GM19438 (cell line): Measurements from ENCODE around the gene RBM4B.

Experiments used
- ATAC-seq: cut with Tn5 transposase; IDR thresholded peaks from one replicate; pipeline ENCODE4 v1.9.1; 2021; ENCODE audit warnings: low read depth; ENCODE audit not compliant: unreplicated experiment

Gene RBM4B

DNA sequence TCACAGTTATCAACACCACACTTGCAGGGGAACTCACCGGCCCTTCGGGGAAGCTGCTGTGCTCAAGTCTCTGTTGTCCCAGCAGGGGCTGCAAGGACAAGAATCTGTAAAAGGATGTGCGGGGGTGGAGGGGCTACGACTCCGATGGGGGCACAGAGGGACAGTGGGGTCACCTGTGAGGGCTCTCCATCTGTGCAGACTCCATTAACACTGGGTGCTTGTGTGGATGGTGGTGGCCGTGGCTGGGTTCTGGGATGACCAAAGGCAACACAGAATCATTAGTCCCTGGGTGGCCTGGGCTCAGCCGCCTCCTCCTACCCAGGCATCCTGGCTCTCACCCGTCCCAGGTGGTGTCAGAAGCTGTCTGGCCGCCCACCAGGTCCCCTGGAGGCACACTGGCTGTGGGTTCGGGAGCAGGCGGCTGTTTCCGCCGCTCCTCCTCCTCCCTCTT lies 10.2 kb upstream of the RBM4B start:
- no peak for ATAC-seq

- no peak for ATAC-seq
These were observed 9.4 kb upstream of the RBM4B start for GRCh38 chr11:66686801-66687750.

DNA sequence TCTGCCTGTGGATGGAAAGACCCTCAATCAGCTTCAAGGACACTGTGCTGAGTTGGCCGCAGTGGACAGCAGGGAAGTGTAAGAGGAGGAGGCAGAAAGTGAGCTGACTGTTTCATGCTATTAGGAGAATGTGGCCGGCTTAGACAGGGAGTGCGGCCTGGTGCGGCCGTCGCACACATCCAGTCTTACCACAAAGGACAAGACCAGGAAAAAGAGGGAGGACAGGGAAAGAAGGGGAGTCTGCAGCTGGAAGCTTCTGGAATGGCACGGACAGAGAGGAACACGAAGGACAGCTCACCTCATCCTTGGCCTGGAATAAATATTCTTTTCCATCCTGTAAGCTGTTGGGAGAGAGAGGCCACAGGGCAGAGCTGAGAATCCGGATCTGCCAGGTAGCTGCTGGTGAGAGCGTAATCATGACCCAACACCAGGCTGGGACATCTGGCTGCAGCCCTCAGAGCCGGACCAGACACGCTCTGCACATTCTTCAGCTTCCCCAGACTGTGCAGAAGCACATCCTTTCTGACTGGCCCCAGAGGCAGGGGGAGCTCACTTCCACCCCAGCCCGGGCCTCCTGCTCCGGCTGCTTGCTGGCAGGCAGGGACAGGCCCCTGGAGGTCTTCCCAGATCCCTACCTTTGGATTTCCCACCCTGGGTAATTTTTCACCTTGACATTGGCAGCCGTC lies 8.6 kb upstream of the RBM4B start:
- no peak for ATAC-seq

DNA sequence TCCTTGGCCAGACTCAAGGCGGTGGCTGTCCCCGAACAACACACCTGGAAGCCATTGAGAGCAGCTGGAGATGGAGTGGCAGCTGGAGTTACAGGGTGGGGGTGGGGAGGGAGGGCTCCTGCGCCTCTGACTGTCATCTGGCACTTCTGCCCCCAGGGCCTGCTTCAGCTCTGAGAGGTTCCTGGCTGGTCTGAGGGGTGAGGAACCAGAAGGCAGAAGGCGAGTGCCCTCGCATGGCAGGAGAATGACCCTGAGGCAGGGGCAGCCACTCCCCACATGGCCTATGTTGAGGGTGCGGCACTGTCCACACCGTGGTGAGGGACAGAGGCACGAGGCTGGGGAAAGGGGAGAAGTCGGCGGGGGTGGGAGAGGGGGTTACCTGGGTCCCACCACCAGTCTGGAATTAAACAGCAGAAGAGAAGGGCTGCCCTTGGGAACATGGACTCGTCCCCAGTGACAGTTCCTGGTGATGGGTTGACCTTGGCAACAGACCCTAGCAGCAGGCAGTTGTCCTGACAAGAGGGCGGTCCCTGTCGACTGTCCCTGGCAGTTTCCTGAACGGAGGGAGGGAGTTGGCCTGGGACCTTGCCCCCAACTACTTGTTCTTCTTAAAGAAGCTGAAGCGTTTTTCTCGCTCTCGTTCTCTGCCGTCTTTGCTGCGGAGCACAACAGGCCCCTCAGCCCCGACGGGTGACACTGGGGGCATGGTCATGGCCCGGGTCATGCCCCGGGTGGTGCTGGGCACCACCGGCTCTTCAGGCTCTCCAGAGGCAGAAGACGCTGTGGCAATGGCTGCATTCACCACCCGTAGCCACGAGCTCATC lies 7.8 kb upstream of the RBM4B start:
- no peak for ATAC-seq

GRCh38 chr11:66684635-66685034 lies 6.9 kb upstream of the RBM4B start:
- ATAC-seq: no peak

DNA sequence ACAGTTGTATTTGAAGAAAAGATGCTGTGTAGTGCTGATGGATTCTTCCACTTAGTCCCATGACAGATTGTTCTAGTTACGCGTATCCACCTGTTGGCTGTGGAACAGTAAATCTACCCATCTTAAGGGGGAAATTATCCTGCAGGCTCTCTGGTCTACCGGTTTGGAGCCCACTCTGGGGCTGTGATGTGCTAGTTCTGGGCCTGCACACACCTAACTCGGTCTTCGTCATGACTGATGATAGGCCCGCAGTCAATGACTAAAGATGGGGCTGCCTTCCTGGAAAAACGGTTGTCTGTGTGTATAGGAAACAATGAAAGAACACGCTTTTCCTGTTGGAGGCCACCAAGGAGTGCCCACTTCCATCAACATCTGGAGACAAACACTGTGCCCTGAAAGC lies 6.2 kb upstream of the RBM4B start:
- ATAC-seq: no peak

DNA sequence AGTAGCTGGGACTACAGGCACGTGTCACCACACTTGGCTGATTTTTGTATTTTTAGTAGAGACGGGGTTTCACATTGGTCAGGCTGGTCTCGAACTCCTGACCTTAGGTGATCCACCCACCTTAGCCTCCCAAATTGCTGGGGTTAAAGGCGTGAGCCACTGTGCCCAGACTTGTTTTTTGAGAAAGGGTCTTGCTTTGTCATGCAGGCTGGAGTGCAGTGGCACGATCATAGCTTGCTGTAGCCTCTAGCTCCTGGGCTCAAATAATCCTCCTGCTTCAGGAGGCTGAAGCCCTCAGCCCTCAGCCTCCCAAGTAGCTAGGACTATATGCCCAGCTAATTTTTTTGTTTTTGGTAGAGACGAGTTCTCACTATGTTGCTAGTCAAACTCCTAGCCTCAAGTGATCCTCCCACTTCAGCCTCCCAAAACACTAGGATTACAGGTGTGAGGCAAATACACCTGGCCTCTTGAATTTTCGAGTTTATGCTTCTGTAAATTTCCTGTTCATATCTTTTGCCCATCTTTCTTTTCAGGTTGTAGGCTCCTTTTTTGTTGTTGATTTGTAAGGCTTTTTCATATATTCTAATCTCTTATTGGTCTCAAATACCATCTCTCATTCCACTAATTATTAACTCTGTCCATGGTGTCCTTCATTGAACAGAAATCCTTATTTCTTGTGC lies 3.4 kb upstream of the RBM4B start:
- ATAC-seq: no peak

GRCh38 chr11:66676931-66677598 lies 622 bp downstream of the RBM4B start:
- no peak for ATAC-seq

DNA sequence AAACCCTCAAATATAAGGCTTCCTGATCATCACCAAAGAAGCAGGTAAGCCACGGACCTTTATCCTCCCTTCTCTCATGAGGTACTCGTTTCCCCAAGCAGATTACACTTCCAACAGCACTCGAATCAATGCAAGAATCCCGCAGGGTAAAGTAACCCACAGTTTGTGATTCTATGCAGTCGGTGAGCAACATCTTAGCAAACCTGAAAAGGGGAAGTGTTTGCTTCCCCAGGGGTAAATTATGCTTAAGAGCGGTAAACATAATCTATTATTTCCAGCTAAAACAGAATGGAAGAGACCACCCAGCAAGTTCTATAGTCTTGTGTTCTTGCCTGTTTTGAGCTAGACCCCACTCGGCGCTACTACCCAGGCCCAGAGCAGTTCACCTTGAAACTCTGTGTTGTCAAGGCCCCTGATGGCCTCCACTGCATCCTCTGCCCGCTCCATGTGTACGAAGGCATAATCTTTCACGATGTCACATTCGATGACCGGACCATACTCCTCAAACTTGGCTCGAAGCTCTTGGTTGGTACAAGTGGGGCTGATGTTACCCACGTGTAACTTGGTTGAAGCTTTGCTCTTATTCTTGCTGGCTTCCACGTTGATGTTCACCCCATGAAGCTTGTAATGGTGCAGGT lies 1.3 kb downstream of the RBM4B start:
- ATAC-seq: no peak

DNA sequence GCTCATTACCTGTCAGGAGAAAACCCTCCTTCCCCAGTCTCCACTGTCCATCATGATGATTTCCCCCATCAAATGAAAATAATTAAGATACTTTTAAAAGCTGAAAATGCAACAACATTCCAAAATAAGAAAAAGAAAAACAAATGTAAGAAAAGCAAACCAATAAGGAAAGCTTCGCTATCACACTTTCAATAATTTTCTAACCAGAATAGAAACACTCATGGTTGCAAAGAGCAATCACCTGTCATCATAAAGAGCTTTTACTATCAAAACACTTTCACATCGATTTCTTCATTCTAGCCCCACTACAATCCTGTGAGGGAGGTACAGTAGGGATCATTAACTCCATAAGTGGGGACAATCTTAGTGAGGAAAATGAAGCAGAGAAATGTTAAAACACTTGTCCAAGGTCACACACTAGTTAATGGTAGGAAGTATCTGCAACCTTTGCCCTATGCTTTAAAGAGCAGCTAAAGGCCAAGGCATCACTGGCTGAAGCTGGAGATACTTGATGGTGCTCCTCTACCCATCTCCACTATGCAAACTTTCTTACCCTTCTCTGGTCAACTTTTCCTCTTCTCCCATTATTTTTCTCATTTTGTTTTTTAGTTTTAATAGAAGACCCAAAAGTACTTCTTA lies 2.6 kb downstream of the RBM4B start:
- no peak for ATAC-seq

GRCh38 chr11:66670816-66671215 lies 6.9 kb downstream of the RBM4B start:
- ATAC-seq: no peak

DNA sequence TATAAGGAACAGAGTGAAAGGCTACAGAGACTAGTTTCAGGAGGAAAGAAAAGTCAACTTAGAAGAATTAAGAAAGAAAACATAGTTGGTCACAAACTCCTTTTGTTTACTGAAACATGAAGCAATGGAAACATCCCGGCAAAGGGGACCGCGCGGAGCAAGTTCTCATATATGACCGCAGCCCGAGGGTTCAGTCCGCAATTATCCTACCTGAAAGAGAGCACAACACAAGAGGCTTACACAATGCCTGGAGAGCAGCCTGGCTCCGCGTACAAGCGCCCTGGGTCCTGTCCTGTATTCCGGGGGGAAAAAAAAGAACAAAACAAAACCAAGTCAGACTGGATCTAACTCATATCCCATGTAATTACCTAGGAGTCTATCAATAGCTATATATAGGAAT lies 12.3 kb downstream of the RBM4B start:
- ATAC-seq: no peak

DNA sequence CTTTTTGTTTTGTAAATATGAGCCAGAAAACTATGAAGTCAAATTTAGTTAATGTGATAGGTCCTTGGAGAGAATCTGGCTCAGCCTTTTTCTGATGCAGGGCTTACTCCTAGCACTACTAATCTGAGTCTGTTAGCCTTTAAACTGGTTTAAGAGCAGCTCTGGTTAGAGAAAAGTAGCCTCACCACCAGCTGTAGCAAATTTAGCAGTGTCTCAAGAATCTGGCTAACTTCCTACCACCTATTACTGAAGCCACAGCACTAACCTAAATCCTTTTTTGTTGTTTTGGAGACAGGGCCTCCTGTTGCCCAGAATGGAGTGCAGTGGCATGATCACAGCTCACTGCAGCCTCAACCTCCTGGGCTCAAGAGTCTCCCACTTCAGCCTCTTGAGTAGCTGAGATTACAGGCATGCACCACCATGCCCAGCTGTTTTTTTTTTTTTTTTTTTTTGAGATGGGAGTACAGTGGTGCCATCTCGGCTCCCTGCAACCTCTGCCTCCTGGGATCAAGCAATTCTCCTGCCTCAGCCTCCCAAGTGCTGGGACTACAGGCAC lies 13.9 kb downstream of the RBM4B start:
- ATAC-seq: no peak

- ATAC-seq: no peak
These were observed 17.9 kb downstream of the RBM4B start for GRCh38 chr11:66659763-66660162.

GRCh38 chr11:66653123-66653522 lies 24.6 kb downstream of the RBM4B start:
- ATAC-seq: no peak

GRCh38 chr11:66652651-66653050 lies 25.0 kb downstream of the RBM4B start:
- no peak for ATAC-seq

- ATAC-seq: no peak
These were observed 26.7 kb downstream of the RBM4B start for GRCh38 chr11:66651016-66651415.

- no peak for ATAC-seq
These were observed 27.8 kb downstream of the RBM4B start for GRCh38 chr11:66649903-66650302.

DNA sequence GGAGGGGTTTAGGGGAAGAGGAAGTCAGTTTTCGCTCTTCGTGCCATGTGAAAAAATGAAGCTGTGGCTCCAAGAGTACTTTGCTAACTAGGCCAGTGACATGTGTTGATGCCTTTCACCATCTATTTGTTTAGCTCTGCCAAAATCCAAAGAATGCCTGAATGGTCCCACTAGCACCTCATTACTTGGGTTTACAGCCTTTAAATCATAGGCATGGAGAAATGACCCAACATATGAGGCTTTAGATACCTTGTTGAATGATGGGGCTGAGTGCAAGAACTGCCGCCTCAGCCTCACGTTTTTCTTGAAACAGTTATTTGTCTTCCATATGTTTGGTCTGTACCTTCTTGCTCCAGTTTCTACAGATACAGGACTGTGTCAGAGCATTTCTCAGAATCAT lies 30.9 kb downstream of the RBM4B start:
- no peak for ATAC-seq
